Astrocyte (in vitro differentiated cells and primary cell): Measurements from ENCODE around the gene MMS19. TPM values are rescaled to one million over a fixed set of nuclear protein-coding genes. Genes with fewer than 3 reads are reported as not detected.
"Not testable (repeated sequence)": the region's sequence is repeated elsewhere in the genome, so short reads cannot be mapped to it uniquely, and the experiment has no call there.

Experiments
- DNase-seq: peaks from one replicate; pipeline ENCODE4 v3.0.0-alpha.2; 2010; ENCODE audit warnings: low read depth
- FAIRE-seq: peaks from 2 replicates; lab custom pipeline; 2011; peaks lifted over from hg19 to GRCh38; lab: Jason Lieb, UNC
- H2AFZ ChIP-seq: 2 replicates; pipeline ENCODE4 v1.6.0; 2012; ENCODE audit warnings: low read depth, low read length, inconsistent platforms
- H3K27ac ChIP-seq: 2 replicates; pipeline ENCODE4 v1.5.1; 2011; ENCODE audit warnings: low read depth, low read length, inconsistent platforms
- H3K27me3 ChIP-seq: 2 replicates; pipeline ENCODE4 v1.6.0; 2011; ENCODE audit warnings: low read length, inconsistent platforms; ENCODE audit not compliant: insufficient read depth
- H3K36me3 ChIP-seq: 2 replicates; pipeline ENCODE4 v1.5.1; 2011; ENCODE audit warnings: low read length, inconsistent platforms; ENCODE audit not compliant: insufficient read depth
- H3K4me1 ChIP-seq: 2 replicates; pipeline ENCODE4 v1.5.1; 2011; ENCODE audit warnings: low read length, inconsistent platforms; ENCODE audit not compliant: insufficient read depth
- H3K4me2 ChIP-seq: 2 replicates; pipeline ENCODE4 v1.6.0; 2012; ENCODE audit warnings: low read length, inconsistent platforms
- H3K4me3 ChIP-seq: 2 replicates; pipeline ENCODE4 v1.5.1; 2011; ENCODE audit warnings: low read depth, mild to moderate bottlenecking, low read length, inconsistent platforms; ENCODE audit not compliant: insufficient read depth
- H3K79me2 ChIP-seq: 2 replicates; pipeline ENCODE4 v1.6.0; 2012; ENCODE audit warnings: mild to moderate bottlenecking, low read length, inconsistent platforms; ENCODE audit not compliant: insufficient read depth
- H3K9ac ChIP-seq: 2 replicates; pipeline ENCODE4 v1.6.0; 2012; ENCODE audit warnings: mild to moderate bottlenecking, low read length, inconsistent platforms
- H3K9me3 ChIP-seq: 2 replicates; pipeline ENCODE4 v1.5.1; 2012; ENCODE audit warnings: low read depth, mild to moderate bottlenecking, low read length, inconsistent platforms; ENCODE audit not compliant: insufficient read depth
- H4K20me1 ChIP-seq: 2 replicates; pipeline ENCODE4 v1.6.0; 2012; ENCODE audit warnings: low read length, inconsistent platforms; ENCODE audit not compliant: insufficient read depth
- H3K27ac Mint-ChIP-seq: one replicate; pipeline ENCODE4 v1.8.0; 2021; ENCODE audit warnings: mild to moderate bottlenecking, mixed read lengths; ENCODE audit not compliant: unreplicated experiment
- H3K27me3 Mint-ChIP-seq: one replicate; pipeline ENCODE4 v1.8.0; 2021; ENCODE audit warnings: low read depth, mixed read lengths; ENCODE audit not compliant: unreplicated experiment
- H3K36me3 Mint-ChIP-seq: one replicate; pipeline ENCODE4 v1.8.0; 2021; ENCODE audit warnings: low read depth, mixed read lengths; ENCODE audit not compliant: unreplicated experiment
- H3K4me1 Mint-ChIP-seq: one replicate; pipeline ENCODE4 v1.8.0; 2021; ENCODE audit warnings: low read depth, mixed read lengths; ENCODE audit not compliant: unreplicated experiment
- H3K4me3 Mint-ChIP-seq: one replicate; pipeline ENCODE4 v1.8.0; 2021; ENCODE audit warnings: mild to moderate bottlenecking, moderate library complexity, mixed read lengths; ENCODE audit not compliant: unreplicated experiment
- H3K9me3 Mint-ChIP-seq: one replicate; pipeline ENCODE4 v1.8.0; 2021; ENCODE audit warnings: mild to moderate bottlenecking, mixed read lengths; ENCODE audit not compliant: unreplicated experiment
- EZH2 ChIP-seq: IDR thresholded peaks from 2 replicates; pipeline ENCODE4 v1.6.1; 2012; ENCODE audit warnings: mild to moderate bottlenecking, low read length, inconsistent platforms; ENCODE audit not compliant: insufficient read depth
- total RNA-seq: library from RNA; stranded (reverse); gene quantifications from 2 replicates; pipeline ENCODE4 v1.2.1, GENCODE V29; 2021
- TF ChIP-seq, protein P1 (sequence below): IDR thresholded peaks from 2 replicates; pipeline ENCODE4 v1.5.1; 2011; ENCODE audit warnings: low read depth, mild to moderate bottlenecking, inconsistent platforms, low read length, moderate library complexity; ENCODE audit not compliant: insufficient read depth

MMS19 gene
- total RNA-seq, 1 donor from 2014 or later = 84.4 TPM

GRCh38 chr10:97475936-97476594 lies 22.2 kb downstream of the MMS19 start:
- no peak for FAIRE-seq
- Mint-ChIP-seq H3K27ac (peak overlapping the region; percentile 59), H3K36me3 (peaks cover 36% of the 10 kb centered on the region), H3K4me1 (peaks cover 8% of the 10 kb centered on the region), H3K27me3 (no peaks in the 10 kb centered on the region), H3K9me3 (peaks cover 2% of the 10 kb centered on the region), H3K4me3 (no peak overlapping the region)
- no peak overlapping the region for H3K27ac ChIP-seq
- peaks cover 9% of the 10 kb centered on the region for H3K4me1 ChIP-seq
- H3K4me2 ChIP-seq = no peak overlapping the region
- H3K9me3 ChIP-seq = no peaks in the 10 kb centered on the region
- H3K36me3 ChIP-seq = peaks cover 57% of the 10 kb centered on the region
- H3K79me2 ChIP-seq = peaks cover 14% of the 10 kb centered on the region
- no peaks in the 10 kb centered on the region for H3K27me3 ChIP-seq
- H2AFZ ChIP-seq = no peak overlapping the region
- H3K4me3 ChIP-seq = no peak overlapping the region
- DNase-seq = peak; percentile 86
- H4K20me1 ChIP-seq = peaks cover 33% of the 10 kb centered on the region
- TF ChIP-seq EZH2 = no peak
- TF ChIP-seq, protein P1, sequence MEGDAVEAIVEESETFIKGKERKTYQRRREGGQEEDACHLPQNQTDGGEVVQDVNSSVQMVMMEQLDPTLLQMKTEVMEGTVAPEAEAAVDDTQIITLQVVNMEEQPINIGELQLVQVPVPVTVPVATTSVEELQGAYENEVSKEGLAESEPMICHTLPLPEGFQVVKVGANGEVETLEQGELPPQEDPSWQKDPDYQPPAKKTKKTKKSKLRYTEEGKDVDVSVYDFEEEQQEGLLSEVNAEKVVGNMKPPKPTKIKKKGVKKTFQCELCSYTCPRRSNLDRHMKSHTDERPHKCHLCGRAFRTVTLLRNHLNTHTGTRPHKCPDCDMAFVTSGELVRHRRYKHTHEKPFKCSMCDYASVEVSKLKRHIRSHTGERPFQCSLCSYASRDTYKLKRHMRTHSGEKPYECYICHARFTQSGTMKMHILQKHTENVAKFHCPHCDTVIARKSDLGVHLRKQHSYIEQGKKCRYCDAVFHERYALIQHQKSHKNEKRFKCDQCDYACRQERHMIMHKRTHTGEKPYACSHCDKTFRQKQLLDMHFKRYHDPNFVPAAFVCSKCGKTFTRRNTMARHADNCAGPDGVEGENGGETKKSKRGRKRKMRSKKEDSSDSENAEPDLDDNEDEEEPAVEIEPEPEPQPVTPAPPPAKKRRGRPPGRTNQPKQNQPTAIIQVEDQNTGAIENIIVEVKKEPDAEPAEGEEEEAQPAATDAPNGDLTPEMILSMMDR = no peak
- no peak overlapping the region for H3K9ac ChIP-seq

DNA sequence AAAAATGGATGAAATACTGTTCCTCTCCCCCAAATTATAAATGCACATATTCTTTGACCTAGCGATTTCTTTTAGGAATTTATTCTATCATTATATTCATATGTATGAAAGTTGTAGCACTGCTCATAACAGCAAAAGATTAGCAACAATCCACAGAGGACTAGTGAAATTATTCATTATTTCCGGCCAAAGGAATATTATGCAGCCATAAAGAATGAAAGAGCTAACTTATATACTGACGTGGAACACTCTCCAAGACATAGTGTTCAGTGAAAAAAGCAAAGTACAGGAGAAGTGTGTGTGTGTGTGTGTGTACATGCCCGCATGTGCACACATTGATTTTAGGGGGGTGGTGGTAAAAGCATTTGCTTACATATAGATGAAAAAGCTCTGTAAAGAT lies 23.3 kb downstream of the MMS19 start:
- no peak overlapping the region for H3K27ac ChIP-seq
- Mint-ChIP-seq H3K27ac (peak overlapping the region; percentile 35), H3K4me1 (peaks cover 8% of the 10 kb centered on the region), H3K27me3 (no peaks in the 10 kb centered on the region), H3K9me3 (no peaks in the 10 kb centered on the region), H3K36me3 (peaks cover 37% of the 10 kb centered on the region), H3K4me3 (no peak overlapping the region)
- H3K9ac ChIP-seq = no peak overlapping the region
- peaks cover 22% of the 10 kb centered on the region for H4K20me1 ChIP-seq
- no peak overlapping the region for H2AFZ ChIP-seq
- peaks cover 56% of the 10 kb centered on the region for H3K36me3 ChIP-seq
- no peak overlapping the region for H3K4me3 ChIP-seq
- TF ChIP-seq EZH2 = no peak
- TF ChIP-seq, protein P1 = no peak
- no peak overlapping the region for H3K4me2 ChIP-seq
- H3K9me3 ChIP-seq = no peaks in the 10 kb centered on the region
- no peak for DNase-seq
- H3K79me2 ChIP-seq = peaks cover 6% of the 10 kb centered on the region
- peaks cover 5% of the 10 kb centered on the region for H3K4me1 ChIP-seq
- no peak for FAIRE-seq
- H3K27me3 ChIP-seq = no peaks in the 10 kb centered on the region

DNA sequence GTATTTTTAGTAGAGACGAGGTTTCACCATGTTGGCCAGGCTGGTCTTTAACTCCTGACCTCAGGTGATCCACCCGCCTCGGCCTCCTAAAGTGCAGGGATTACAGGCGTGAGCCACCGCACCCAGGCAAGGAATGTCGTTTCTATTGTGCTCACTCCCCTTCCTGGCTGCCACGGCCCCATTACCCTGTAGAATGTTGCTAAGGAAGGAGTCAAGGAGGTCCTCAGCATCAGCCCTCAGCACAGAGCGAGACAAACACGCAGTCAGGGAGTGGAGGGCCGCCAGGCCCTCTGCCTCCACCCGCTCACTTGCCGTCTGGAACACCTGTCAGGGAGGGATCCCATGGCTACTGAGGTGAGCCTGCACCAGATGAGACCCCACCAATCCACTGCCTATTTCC lies 29.4 kb downstream of the MMS19 start:
- not testable (repeated sequence) for H3K4me3 ChIP-seq, H3K9ac ChIP-seq, H3K9me3 ChIP-seq, H3K27ac ChIP-seq, FAIRE-seq, DNase-seq, H3K4me2 ChIP-seq, H3K9me3 Mint-ChIP-seq, H4K20me1 ChIP-seq, H3K27me3 Mint-ChIP-seq, H3K79me2 ChIP-seq, H3K4me1 ChIP-seq, H3K4me1 Mint-ChIP-seq, H2AFZ ChIP-seq, H3K27me3 ChIP-seq, H3K27ac Mint-ChIP-seq, H3K4me3 Mint-ChIP-seq
- peaks cover 64% of the 10 kb centered on the region for H3K36me3 ChIP-seq
- peaks cover 24% of the 10 kb centered on the region for H3K36me3 Mint-ChIP-seq
